ENCODE data around the gene ATG16L1.

GRCh38 chr2:233219848-233220247 lies 31.6 kb upstream of the ATG16L1 start:
- TF ChIP-seq EGR1 (IDR thresholded peaks at IDR 0.05; ENCODE audit: borderline replicate concordance in 1 of 2, low read depth in 2 of 2, low read length in 2 of 2) (no peak), CREB1 (IDR thresholded peaks at IDR 0.05; ENCODE audit: low read depth) (no peak), ZNF207 (IDR thresholded peaks at IDR 0.05; ENCODE audit: borderline replicate concordance) (no peak), ELK1 (IDR thresholded peaks at IDR 0.05; ENCODE audit: low read depth, low read length) (no peak), EZH2 (IDR thresholded peaks at IDR 0.05; ENCODE audit: borderline replicate concordance, control insufficient read depth, low read depth, low read length) (no peak), CTCF (IDR thresholded peaks at IDR 0.05 in 2 of 3, conservative IDR thresholded peaks at IDR 0.05 in 1 of 3; ENCODE audit: control insufficient read depth in 2 of 3, extremely low read depth in 1 of 3, insufficient read depth in 1 of 3, low read depth in 3 of 3, low read length in 3 of 3) (no peak), CEBPZ (IDR thresholded peaks at IDR 0.05; ENCODE audit: low read depth, low read length) (no peak), BACH1 (IDR thresholded peaks at IDR 0.05; ENCODE audit: borderline replicate concordance) (no peak), SIN3A (IDR thresholded peaks at IDR 0.05; ENCODE audit: low read depth, low read length) (no peak), EP300 (IDR thresholded peaks at IDR 0.05; ENCODE audit: borderline replicate concordance in 1 of 2, control insufficient read depth in 1 of 2, low read depth in 2 of 2, low read length in 2 of 2) (no peak)
